ENCODE measurements around the gene EEF1AKMT1.
"Not testable (repeated sequence)": the region's sequence is repeated elsewhere in the genome, so short reads cannot be mapped to it uniquely, and the experiment has no call there.

The EEF1AKMT1 gene

DNA sequence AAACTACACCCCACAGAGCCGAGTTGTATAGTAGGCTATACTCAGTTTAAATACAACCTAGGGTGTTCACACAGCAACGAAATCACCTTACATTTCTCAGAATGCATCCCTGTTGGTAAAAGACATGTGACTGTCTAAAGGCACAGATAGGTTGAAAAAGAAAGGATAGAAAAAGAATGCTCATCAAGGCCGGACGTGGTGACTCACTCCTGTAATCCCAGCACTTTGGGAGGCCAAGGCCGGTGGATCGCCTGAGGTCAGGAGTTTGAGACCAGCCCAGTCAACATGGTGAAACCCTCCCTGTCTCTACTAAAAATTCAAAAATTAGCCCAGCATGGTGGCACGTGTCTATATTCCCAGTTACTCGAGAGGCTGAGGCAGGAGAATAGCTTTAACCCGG lies 74.0 kb downstream of the EEF1AKMT1 start:
- DNase-seq (ENCODE audit: low spot score), result no peak

- no peak for DNase-seq (ENCODE audit: low spot score)
Measured at GRCh38 chr13:20696073-20696472, 77.7 kb downstream of the EEF1AKMT1 start.

DNA sequence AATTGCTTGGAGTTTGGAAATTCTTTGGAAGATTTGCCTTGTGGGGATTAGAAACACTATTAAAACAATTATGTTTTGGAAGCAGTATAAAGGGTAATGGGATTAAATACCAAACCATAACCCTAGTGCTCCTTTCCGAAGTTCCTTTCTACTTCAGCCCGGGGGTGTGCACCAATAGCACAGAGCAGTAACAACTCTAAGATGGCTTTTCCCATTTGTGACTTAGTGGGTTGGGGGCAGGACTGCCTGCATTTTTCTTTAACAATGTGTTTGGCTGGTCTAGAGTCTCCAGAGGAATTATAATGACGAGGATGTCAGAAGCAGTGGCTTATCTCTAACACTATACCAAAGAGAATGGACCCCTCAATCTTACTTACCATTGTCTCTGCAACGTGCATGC lies 82.1 kb downstream of the EEF1AKMT1 start:
- no peak for DNase-seq (ENCODE audit: low spot score)

- DNase-seq (ENCODE audit: low spot score), result no peak
Measured at GRCh38 chr13:20689291-20689690, 84.5 kb downstream of the EEF1AKMT1 start.

GRCh38 chr13:20686863-20687579 lies 86.7 kb downstream of the EEF1AKMT1 start:
- no peak for DNase-seq (ENCODE audit: low spot score)

- DNase-seq (ENCODE audit: low spot score), result no peak
Measured at GRCh38 chr13:20686167-20686566, 87.6 kb downstream of the EEF1AKMT1 start.

DNA sequence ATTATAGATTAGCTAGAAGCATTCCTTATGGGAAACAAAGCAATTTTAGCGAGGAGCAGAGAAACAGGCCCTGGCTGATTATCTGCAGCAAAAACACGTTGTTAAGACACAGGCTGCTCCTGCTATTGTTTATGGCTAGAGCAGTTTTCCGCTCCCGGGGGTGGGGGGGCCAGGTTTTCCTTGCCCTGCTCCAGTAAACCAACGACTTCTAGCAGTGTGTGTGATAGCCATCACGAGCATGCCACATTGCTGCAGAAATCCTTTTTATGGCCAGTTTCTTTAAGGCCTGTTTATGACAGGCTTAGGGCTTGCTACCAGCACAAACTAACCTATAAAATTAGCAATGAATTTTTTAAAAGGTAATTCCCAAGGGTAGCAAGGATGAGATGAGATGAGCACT lies 88.7 kb downstream of the EEF1AKMT1 start:
- DNase-seq (ENCODE audit: low spot score), result no peak

GRCh38 chr13:20684546-20684945 lies 89.2 kb downstream of the EEF1AKMT1 start:
- DNase-seq (ENCODE audit: low spot score), result no peak

GRCh38 chr13:20684041-20684440 lies 89.7 kb downstream of the EEF1AKMT1 start:
- no peak for DNase-seq (ENCODE audit: low spot score)

- DNase-seq (ENCODE audit: low spot score), result no peak
Measured at GRCh38 chr13:20682061-20682460, 91.7 kb downstream of the EEF1AKMT1 start.

GRCh38 chr13:20681481-20681880 lies 92.3 kb downstream of the EEF1AKMT1 start:
- DNase-seq (ENCODE audit: low spot score), result not testable (repeated sequence)

- no peak for DNase-seq (ENCODE audit: low spot score)
Measured at GRCh38 chr13:20680416-20681080, 93.2 kb downstream of the EEF1AKMT1 start.

DNA sequence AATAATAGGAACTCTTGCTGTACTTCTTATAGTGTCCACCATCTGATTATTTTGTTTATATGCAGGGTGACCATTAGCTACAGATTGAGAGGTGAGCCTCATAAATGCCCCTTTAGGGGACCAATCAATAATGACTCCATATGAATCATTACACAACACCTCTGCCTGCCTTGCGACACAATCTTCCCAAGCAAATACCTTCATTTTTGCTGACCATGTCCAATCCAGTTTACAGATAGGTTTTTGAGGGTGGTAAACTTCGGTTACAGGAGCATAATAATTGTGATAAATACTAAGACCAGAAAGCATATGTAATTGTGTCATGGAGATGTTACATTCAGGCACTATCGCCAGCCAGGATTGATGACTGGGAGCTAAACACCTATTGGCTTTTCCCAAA lies 93.9 kb downstream of the EEF1AKMT1 start:
- no peak for DNase-seq (ENCODE audit: low spot score)
